Suppressor macrophage (primary cell): ENCODE measurements around the gene SLC12A9.

ENCODE experiments used
- DNase-seq, 4 experiments: peaks; one replicate each; pipeline ENCODE4 v3.0.0-alpha.2; 2020 to 2022

SLC12A9 gene

DNA sequence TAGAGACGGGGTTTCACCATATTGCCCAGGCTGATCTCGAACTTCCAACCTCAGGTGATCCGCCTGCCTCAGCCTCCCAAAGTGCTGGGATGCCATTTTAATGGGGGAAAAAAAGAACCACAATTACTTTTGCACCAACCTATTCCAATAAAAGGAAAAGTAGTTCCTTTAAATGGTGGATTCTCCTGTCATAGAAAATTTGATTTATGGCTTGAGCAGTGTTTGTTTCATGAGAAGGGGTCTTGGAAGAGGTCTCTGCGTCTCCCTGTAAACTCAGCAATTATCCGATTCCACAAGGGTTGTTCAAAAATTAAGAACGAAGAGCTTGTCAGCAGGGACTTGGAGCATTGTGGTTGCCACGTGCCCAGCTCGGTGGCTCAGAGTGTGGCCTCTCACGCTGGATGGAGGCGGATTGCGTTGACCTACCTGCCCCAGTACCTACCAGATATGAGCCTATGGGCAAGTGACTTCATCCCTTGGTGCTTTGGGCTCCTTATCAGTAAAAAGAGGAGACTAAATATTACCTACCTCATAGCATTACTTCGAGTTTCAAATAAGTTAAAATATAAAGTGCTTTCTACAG is 11.8 kb downstream of the SLC12A9 start:
- DNase-seq = no peak

DNA sequence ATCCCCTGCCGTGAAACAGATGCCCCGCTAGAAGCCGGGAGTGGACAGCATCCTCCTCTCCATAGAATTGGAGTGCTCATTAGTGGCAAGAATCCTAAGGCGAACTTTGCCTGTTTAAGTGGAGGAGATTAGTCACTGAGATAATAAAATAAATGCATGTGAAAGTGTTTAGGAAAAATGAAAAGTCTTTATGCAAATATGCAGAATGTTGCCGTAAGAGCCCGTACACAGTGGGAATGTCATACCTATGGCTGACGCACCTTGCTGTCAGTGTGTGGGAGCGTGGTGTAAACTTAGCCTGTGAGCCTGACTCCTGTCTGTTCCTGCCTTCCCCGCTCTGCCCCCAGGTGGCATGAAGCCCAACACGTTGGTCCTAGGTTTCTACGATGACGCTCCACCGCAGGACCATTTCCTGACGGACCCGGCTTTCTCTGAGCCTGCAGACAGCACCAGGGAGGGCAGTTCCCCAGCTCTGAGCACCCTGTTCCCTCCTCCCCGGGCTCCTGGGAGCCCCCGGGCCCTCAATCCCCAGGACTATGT is 12.9 kb downstream of the SLC12A9 start:
- DNase-seq = no peak

DNA sequence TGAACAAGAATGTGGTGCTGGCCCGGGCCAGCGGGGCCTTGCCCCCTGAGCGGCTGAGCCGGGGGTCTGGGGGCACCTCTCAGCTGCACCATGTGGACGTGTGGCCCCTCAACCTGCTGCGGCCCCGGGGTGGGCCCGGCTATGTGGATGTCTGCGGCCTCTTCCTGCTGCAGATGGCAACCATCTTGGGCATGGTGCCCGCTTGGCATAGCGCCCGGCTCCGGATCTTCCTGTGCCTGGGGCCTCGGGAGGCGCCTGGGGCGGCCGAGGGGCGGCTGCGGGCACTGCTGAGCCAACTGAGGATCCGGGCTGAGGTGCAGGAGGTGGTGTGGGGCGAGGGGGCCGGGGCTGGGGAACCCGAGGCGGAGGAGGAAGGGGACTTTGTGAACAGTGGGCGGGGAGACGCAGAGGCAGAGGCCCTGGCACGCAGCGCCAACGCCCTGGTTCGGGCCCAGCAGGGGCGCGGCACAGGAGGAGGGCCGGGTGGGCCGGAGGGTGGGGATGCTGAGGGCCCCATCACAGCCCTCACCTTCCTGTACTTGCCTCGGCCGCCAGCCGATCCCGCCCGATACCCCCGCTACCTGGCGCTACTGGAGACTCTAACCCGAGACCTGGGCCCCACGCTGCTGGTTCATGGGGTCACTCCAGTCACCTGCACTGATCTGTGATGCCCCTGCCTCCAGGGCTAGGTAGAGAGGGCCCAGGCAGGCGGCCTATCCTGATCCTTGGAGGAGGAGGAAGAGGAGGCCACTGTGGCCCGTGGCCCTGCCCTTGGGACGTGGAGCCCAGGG is 13.6 kb downstream of the SLC12A9 start:
- peak; percentile 47 to 76 (median 57) for DNase-seq

DNA sequence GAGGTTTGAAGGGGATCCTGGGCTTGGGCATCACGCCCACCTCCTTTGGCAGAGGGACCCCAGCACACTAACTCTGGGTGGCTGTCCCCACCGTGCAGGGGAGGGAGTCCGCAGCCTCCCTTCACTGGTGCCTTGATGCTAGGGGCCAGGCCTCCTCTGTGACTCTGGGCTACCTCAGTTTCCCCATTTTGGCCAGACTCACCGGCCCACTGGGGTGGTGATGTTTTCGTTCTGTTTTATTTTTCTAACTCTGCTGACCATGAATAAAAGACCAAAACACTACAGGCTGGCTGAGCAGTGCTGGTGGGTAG is 14.2 kb downstream of the SLC12A9 start:
- no peak for DNase-seq

DNA sequence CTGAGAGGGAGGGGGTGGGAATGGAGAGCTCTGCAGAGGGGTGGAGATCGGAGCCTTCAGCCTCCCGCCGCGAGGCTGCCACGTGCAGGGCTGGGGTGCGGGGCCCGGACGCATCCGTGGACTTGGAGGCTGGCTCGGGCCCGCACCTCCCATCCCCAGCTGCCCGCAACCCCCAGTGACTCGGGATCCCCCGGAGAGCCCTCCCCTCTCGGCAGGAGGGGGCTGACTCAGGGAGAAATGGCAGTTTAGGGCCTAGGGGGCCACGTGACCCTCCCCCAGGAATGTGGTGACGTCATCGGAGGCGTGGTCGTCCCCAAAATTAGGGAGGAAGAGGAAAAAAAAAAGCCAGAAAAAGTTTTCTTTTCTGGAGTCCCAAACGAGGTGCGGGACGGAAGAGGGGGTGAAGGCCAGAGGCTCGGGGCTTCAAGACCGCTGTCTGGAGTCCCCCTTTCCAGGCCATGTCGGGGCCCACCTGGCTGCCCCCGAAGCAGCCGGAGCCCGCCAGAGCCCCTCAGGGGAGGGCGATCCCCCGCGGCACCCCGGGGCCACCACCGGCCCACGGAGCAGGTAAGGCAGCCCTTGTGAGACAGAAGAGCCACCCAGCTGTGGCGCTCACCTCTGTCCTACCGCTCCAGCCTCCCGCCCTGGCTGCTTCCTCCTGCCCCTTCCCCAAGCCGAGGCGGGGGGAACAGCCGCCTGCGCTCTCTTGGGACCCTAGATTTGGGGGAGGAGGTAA is 14.7 kb downstream of the SLC12A9 start, which contains the start of gene TRIP6:
TSS of gene TRIP6 (plus strand) at position 348 of the 736 bp plus-strand sequence. CDS start at position 459, 111 bp downstream.
- peak; percentile 88 to 92 (median 90) for DNase-seq

DNA sequence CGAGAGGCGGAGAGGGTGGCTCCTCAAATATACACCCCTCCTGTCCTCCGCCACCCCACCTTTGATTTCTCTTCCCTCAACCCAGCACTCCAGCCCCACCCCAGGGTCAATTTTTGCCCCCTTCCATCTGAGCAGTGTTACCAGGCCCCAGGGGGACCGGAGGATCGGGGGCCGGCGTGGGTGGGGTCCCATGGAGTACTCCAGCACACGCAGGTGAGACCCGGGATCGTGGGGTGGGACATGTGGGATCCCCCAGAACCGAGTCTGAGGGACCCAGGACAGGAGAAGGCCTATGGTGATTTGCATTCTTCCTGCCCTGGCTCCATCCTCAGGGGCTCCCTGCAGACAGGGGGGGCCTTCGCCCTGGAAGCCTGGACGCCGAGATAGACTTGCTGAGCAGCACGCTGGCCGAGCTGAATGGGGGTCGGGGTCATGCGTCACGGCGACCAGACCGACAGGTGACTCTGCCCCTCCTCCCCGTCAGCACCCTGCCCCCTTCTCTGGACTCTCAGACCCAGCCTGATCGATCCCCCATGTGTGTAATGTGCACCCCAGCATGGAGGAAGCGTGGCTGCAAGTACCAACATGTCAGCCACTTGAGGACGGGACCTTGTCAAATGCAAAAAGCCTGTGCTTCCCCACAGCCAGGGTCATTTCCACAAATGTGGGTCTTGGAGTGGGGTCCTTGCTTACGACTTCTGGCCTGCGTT is 15.4 kb downstream of the SLC12A9 start:
- DNase-seq = no peak

DNA sequence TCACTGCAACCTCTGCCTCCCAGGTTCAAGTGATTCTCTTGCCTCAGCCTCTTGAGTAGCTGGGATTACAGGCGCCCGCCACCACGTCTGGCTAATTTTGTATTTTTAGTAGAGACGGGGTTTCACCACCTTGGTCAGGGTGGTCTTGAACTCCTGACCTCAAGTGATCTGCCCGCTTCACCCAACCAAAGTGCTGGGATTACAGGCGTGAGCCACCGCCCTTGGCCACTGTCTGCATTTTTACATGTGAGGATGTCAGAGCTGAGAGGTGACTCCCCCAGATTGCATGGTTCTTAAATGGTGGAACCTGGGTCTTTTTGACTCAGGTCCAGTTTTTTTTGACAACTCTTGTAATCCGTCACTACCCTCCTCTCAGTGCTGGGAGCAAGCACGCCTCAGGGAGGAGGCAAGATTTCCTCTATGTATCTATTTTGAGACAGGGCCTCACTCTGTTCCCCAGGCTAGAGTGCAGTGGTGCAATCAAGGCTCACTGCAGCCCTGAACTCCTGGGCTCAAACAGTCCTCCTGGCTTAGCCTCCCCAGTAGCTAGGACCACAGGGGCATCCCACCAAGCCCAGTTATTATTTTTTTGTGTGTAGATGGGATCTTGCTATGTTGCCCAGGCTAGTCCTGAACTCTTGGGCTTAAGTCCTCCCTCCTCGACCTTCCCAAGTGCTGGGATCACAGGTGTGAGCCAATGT is 21.2 kb downstream of the SLC12A9 start:
- DNase-seq = no peak

DNA sequence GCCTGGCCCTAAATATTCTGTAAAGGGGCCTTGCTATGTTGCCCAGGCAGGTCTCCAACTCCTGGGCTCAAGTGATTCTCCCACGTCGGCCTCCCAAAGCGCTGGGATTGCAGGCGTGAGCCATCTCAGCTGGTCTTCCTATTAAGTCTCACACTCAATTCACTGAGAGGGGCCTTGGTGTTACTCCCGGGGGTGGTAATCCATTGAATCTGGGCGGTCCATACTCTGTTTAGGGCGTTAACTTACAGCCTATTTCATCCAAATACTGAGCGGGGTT is 21.7 kb downstream of the SLC12A9 start:
- no peak for DNase-seq

DNA sequence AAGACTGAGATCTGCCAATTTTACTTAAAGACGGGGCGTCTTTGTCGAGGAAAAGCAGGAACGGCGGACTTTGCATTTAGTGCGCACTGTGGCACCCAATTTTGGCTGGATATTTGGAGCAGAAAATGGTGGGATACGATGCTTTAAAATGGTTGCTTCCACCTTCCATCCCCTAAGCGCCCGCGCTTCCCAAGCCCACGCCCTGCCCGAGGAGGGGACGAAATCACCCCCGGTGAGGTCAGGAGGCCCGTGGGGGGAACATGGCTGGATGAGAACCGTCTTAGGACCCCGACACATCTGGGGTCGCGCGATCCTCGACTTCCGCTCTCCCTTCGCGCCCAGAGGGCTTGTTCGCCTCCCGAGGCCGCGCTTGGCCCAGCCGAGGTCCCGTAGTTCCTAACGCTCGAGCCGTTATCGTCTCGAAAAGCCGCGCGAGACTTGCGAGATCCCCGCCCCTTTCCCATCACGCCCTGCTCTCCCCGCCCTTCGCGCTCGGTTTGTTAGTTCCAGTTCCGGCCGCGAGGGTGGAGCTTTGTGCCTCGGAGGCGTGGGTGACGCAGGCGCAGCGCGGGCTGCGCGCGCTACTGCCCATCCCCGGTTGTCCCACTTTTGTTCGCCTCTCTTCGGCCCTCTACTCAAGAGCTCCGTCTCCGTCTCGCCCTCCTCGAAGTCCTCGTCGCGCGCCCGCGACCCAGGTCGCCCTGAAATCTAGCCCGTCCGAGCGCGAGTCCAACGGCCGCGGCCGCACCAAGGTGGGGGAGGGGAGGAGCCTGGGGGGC is 22.3 kb downstream of the SLC12A9 start, which contains the start of gene SRRT:
TSS of gene SRRT (plus strand) at position 527 of the 779 bp plus-strand sequence. CDS start 488 bp downstream, outside the sequence.
- peak; percentile 99 to 100 (median 99) for DNase-seq

DNA sequence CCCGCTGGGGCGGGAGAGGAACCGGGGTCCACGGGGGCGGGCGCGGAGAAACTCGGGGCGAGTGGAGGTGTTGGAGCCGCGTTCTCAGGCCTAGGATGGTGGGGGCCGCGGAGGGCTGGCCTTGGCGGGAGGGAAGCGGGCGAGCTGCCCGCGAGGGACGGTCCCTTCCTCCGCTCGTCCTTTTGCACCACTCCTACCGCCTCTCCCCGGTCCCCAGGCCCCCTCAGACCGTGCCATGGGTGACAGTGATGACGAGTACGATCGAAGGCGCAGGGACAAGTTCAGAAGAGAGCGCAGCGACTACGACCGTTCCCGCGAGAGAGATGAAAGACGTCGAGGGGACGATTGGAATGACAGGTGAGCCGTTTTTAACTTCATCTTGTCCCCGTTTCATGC is 22.8 kb downstream of the SLC12A9 start:
- peak; percentile 39 to 58 (median 48) for DNase-seq

DNA sequence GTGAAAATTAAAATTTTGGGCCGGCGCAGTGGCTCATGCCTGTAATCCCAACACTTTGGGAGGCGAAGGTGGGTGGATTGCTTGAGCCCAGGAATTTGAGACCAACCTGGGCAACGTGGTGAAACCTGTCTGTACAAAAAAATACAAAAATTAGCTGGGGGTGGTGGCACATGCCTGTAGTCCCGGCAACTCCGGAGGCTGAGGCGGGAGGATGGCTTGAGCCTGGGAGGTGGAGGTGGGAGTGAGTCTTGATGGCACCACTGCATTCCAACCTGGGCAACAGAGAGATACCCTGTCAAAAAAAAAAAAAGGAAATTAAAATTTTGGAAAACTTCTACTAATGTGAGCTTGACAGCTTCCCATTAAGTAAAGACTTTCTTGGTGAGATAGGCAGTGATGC is 25.5 kb downstream of the SLC12A9 start:
- no peak for DNase-seq

DNA sequence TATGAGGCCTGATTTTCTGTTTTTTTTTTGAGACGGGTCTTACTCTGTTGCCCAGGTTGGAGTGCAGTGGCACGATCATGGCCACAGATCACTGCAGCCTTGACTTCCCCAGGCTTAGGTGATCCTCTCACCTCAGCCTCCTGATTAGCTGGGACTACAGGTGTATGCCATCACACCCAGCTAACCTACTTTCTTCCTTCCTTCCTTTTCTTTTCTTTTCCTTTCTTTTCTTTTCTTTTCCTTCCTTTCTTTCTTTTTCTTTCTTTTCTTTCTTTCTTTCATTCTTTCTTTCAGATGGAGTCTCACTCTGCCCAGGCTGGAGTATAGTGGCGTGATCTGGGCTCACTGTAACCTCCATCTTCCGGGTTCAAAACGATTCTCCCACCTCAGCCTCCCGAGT is 26.2 kb downstream of the SLC12A9 start:
- DNase-seq = no peak

DNA sequence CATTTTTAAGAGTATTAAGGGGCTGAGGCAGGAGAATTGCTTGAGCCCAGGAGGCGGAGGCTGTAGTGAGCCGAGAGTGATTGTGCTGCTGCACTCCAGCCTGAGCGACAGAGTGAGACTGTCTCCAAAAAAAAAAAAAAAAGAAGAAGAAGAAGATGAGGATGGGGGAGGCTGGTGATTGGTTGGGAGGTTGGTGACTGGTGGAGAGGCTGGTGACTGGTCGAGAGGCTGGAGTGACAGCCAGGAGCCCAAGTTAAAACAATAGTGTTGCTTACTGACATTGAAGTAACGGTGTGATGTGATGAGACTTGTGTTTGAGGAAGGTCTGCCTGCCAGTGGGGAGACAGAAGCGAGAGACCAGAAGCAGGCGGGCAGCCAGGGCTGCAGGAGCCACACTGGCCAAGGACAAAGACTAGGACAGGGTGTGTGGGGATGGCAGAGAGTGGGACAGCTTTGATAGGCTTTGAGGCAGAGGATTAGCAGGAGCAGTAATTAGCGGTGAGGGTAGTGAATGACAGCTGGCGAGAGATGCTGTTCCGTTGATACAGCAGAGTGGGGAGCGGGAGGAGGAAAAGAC is 27.3 kb downstream of the SLC12A9 start:
- DNase-seq = no peak

DNA sequence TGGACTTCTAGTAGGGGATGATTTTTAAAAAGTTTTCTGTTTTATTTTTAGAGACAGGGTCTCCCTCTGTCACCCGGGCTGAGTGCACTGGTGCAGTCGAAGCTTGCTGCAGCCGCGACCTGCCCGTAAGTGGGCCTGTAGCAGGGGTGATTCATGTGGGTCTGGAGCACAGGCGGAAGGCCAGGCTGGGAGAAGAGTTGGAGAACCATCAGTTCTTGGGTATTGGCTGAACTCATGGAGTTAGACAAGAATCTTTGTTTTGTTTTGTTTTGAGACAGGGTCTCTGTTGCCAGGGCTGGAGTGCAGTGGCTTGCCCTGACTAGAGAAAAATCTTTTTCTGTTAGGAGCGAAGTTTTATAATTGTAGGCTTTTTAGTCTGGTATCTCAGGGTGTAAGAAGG is 28.1 kb downstream of the SLC12A9 start:
- no peak for DNase-seq

DNA sequence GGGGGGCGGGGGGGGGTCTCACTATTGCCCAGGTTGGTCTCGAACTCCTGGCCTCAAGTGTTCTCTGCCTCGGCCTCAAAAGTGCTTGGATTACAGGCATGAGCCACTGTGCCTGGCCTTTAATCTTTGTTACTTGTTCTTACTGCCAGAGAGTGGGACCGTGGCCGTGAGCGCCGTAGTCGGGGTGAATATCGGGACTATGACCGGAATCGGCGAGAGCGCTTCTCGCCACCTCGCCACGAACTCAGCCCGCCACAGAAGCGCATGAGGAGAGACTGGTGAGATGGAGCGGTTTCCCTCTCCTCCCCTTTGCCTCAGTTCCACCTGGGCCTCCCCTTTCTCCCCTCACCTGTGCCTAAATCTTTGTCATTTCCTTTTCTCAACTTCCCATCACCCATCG is 28.6 kb downstream of the SLC12A9 start:
- no peak for DNase-seq

DNA sequence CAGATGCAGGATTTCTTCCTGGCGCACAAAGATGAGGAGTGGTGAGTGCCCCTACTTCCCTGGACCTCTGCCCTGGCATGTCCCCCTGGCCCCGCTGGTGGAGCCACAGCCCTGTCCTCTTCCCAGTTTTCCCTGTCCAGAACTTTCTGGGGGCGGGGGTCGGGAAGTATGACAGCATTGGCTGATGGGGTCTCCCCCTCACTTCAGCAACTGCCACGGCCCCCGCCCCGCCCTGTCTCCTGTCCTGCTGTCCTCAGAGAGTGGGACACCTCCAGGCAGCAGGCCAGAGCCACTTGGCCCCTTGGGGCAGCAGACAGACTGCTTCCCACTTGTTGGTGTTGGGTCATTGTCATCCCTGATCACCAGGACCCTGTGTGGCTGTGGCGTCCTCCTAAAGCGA is 29.7 kb downstream of the SLC12A9 start:
- no peak for DNase-seq

DNA sequence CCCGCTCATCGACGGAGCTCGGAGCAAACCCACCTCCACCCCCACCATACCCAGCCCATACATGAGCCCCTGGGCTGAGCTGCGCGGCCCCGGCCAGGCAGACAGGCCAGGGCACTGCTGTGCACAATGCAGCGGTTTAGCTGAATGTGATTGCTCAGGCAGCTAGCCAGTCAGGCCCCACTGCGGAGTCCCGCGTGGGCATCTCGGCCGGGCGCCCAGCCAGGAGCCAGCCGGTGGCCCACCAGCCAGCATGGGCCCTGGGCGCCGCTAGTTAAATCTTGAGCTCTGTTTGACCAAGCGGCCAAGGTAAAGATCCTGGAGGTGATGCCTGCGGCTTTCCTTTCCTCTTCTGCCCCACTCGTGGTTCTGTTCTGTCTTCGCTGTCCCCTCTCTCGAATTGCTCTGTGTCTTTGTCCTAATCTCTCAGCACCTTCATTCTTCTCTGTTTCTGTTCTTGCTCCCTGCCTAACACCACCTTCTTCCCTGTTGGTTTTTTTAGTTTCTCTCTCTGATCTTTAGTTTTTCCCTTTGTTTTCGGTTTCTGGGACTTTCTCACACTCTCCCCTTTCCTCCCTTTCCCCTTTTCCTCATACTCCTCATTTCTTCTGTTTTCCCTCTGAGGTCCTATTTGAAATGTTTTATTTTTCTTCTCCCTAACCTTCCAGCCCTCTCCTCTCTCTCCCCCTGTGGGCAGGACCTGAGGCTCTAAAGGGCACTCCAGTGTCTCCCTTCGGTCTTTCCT is 30.4 kb downstream of the SLC12A9 start:
- no peak for DNase-seq

DNA sequence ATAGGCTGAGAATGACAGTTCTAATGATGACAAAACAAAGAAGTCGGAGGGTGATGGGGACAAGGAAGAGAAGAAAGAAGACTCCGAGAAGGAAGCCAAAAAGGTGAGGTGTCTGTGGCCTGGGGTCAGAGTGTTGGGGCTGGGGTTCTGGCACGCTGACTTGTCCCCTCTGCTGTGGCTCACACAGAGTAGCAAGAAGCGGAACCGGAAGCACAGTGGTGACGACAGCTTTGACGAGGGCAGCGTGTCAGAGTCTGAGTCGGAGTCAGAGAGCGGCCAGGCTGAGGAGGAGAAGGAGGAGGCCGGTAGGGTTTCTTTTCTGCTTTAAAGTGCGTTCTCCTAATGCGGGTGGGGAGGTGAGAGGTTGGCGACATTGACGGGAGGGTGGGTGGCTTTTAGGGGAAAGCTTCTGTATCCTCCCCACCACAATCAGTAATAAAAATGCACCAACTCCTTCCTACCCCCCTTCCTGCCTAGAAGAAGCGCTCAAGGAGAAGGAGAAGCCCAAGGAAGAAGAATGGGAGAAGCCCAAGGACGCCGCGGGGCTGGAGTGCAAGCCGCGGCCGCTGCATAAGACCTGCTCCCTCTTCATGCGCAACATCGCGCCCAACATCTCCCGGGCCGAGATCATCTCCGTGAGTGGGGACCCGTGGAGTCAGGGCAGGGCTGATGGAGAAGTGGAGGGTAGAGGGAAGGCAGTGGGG is 32.4 kb downstream of the SLC12A9 start:
- peak in 1 of 4 experiments; percentile 29 for DNase-seq

DNA sequence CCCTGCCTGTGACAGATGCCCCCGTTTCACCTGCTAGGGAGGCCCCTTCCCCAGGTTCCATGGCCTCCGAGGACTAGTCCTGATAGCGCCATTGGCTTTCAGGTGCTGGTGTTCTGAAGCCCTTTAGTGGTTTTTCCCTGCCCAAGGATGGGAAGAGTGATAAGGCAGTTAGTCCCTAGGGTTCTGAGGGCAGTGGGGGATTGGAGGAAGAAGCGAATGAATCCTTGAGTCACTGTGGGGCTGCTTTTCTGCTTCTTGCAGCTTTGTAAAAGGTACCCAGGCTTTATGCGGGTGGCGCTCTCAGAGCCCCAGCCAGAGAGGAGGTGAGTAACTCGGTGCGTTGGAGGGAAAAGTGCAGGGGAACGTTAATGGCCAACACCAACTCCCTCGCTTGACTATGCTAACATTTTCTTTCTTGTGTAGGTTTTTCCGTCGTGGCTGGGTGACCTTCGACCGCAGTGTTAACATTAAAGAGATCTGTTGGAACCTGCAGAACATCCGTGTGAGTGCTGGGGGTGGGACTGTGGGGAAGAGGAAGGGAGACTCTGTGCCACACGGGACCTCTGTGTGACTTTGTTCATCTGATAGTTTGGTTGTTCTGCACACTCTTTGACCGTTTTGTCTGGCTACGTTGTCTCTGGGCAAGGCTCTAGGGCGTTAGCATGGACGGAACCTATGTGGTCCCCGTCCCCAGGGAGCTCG is 33.1 kb downstream of the SLC12A9 start:
- DNase-seq = no peak
